H9 (cell line): ENCODE results near the gene RASSF9. TPM values are rescaled to one million over a fixed set of nuclear protein-coding genes. Genes with fewer than 3 reads are reported as not detected.

Source experiments
- DNase-seq: peaks from one replicate; pipeline ENCODE4 v3.0.0-alpha.2; 2017
- H2AFZ ChIP-seq: one replicate; pipeline ENCODE4 v1.6.1; 2013; ENCODE audit warnings: mild to moderate bottlenecking, low read length, control low read depth, moderate library complexity
- H2AK5ac ChIP-seq: 2 replicates; pipeline ENCODE4 v1.6.1; 2013; ENCODE audit warnings: low read length, control low read depth, mixed read lengths; ENCODE audit not compliant: insufficient read length
- H2BK120ac ChIP-seq: one replicate; pipeline ENCODE4 v1.6.1; 2013; ENCODE audit warnings: low read depth, mild to moderate bottlenecking, low read length, control low read depth, inconsistent platforms; ENCODE audit not compliant: poor library complexity, severe bottlenecking
- H2BK12ac ChIP-seq: 2 replicates; pipeline ENCODE4 v1.6.1; 2013; ENCODE audit warnings: low read length, control low read depth, mixed read lengths, low read depth; ENCODE audit not compliant: insufficient read length
- H2BK15ac ChIP-seq: 2 replicates; pipeline ENCODE4 v1.6.1; 2013; ENCODE audit warnings: low read depth, low read length, control low read depth
- H2BK20ac ChIP-seq: one replicate; pipeline ENCODE4 v1.6.1; 2013; ENCODE audit warnings: low read depth, mild to moderate bottlenecking, low read length, control low read depth, inconsistent platforms; ENCODE audit not compliant: poor library complexity, severe bottlenecking
- H2BK5ac ChIP-seq: 2 replicates; pipeline ENCODE4 v1.6.1; 2013; ENCODE audit warnings: low read length, control low read depth, mixed read lengths; ENCODE audit not compliant: insufficient read length
- H3K14ac ChIP-seq: 2 replicates; pipeline ENCODE4 v1.6.1; 2013; ENCODE audit warnings: low read length, control low read depth; ENCODE audit not compliant: insufficient read depth
- H3K18ac ChIP-seq: 2 replicates; pipeline ENCODE4 v1.6.1; 2013; ENCODE audit warnings: low read depth, mild to moderate bottlenecking, mixed read lengths, low read length, control low read depth; ENCODE audit not compliant: insufficient read length
- H3K23ac ChIP-seq: 2 replicates; pipeline ENCODE4 v1.6.1; 2013; ENCODE audit warnings: low read length, control low read depth, mixed read lengths, low read depth; ENCODE audit not compliant: insufficient read length
- H3K23me2 ChIP-seq: 2 replicates; pipeline ENCODE4 v1.6.1; 2013; ENCODE audit warnings: low read depth, mild to moderate bottlenecking, mixed read lengths, low read length, control low read depth; ENCODE audit not compliant: insufficient read length, poor library complexity, severe bottlenecking
- H3K27ac ChIP-seq: 2 replicates; pipeline ENCODE4 v1.5.1; 2013; ENCODE audit warnings: low read length, control low read depth, mixed read lengths, low read depth; ENCODE audit not compliant: insufficient read length
- H3K27me3 ChIP-seq: 2 replicates; pipeline ENCODE4 v1.6.1; 2013; ENCODE audit warnings: low read length, control low read depth, inconsistent platforms; ENCODE audit not compliant: insufficient read depth
- H3K4ac ChIP-seq: 2 replicates; pipeline ENCODE4 v1.6.1; 2013; ENCODE audit warnings: low read depth, mild to moderate bottlenecking, control low read depth, inconsistent platforms, low read length, moderate library complexity
- H3K4me1 ChIP-seq: 2 replicates; pipeline ENCODE4 v1.6.1; 2013; ENCODE audit warnings: low read length, control low read depth, inconsistent platforms; ENCODE audit not compliant: insufficient read depth
- H3K4me2 ChIP-seq: 2 replicates; pipeline ENCODE4 v1.6.1; 2013; ENCODE audit warnings: low read length, control low read depth, mixed read lengths; ENCODE audit not compliant: insufficient read length, insufficient read depth
- H3K56ac ChIP-seq: 2 replicates; pipeline ENCODE4 v1.6.1; 2013; ENCODE audit warnings: low read depth, mild to moderate bottlenecking, mixed read lengths, low read length, control low read depth; ENCODE audit not compliant: insufficient read length
- H3K79me1 ChIP-seq: 2 replicates; pipeline ENCODE4 v1.6.1; 2013; ENCODE audit warnings: low read depth, mild to moderate bottlenecking, moderate library complexity, low read length, control low read depth, inconsistent platforms; ENCODE audit not compliant: insufficient read depth, poor library complexity, severe bottlenecking
- H3K79me2 ChIP-seq: 2 replicates; pipeline ENCODE4 v1.6.1; 2013; ENCODE audit warnings: low read length, control low read depth, inconsistent platforms; ENCODE audit not compliant: insufficient read depth
- H3K9ac ChIP-seq: 2 replicates; pipeline ENCODE4 v1.6.1; 2013; ENCODE audit warnings: low read length, control low read depth, mixed read lengths; ENCODE audit not compliant: insufficient read length; ENCODE audit errors: extremely low read depth
- H3K9me3 ChIP-seq: one replicate; pipeline ENCODE4 v1.6.1; 2013; ENCODE audit warnings: low read depth, low read length, inconsistent platforms; ENCODE audit not compliant: control insufficient read depth
- H3T11ph ChIP-seq: one replicate; pipeline ENCODE4 v1.6.1; 2013; ENCODE audit warnings: mild to moderate bottlenecking, low read length, control low read depth, inconsistent platforms
- H4K20me1 ChIP-seq: one replicate; pipeline ENCODE4 v1.6.1; 2013; ENCODE audit not compliant: control insufficient read depth, insufficient read length, insufficient read depth
- H4K5ac ChIP-seq: 2 replicates; pipeline ENCODE4 v1.6.1; 2013; ENCODE audit warnings: low read depth, mild to moderate bottlenecking, mixed read lengths, low read length, control low read depth; ENCODE audit not compliant: insufficient read length
- H4K8ac ChIP-seq: replicated peaks from 2 replicates; pipeline ENCODE4 v1.6.1; 2013; ENCODE audit warnings: low read length, control low read depth, mixed read lengths, low read depth; ENCODE audit not compliant: insufficient read length
- H4K91ac ChIP-seq: 2 replicates; pipeline ENCODE4 v1.6.1; 2013; ENCODE audit warnings: low read depth, mild to moderate bottlenecking, moderate library complexity, mixed read lengths, low read length, control low read depth; ENCODE audit not compliant: insufficient read length
- H3K27ac Mint-ChIP-seq, 3 experiments: 2 replicates in 2 of 3; 3 replicates in 1 of 3; pipeline ENCODE4 v1.8.0; 2020 to 2021; ENCODE audit warnings: mixed read lengths in 3 of 3, mild to moderate bottlenecking in 1 of 3, moderate library complexity in 1 of 3
- H3K27me3 Mint-ChIP-seq: 2 replicates; pipeline ENCODE4 v1.8.0; 2021; ENCODE audit warnings: low read depth, mild to moderate bottlenecking, moderate library complexity, mixed read lengths
- H3K36me3 Mint-ChIP-seq, 3 experiments: 2 replicates in 2 of 3; 3 replicates in 1 of 3; pipeline ENCODE4 v1.8.0; 2020 to 2021; ENCODE audit warnings: low read depth in 3 of 3, mixed read lengths in 3 of 3; ENCODE audit not compliant: insufficient read depth in 1 of 3
- H3K4me1 Mint-ChIP-seq, 2 experiments: 2 replicates each; pipeline ENCODE4 v1.8.0; 2020; ENCODE audit warnings: mixed read lengths in 2 of 2
- H3K4me3 Mint-ChIP-seq, 2 experiments: 2 replicates in 1 of 2; 3 replicates in 1 of 2; pipeline ENCODE4 v1.8.0; 2020 to 2021; ENCODE audit warnings: mild to moderate bottlenecking in 2 of 2, mixed read lengths in 2 of 2, moderate library complexity in 1 of 2
- H3K9me3 Mint-ChIP-seq, 2 experiments: 2 replicates in 1 of 2; 3 replicates in 1 of 2; pipeline ENCODE4 v1.8.0; 2020; ENCODE audit warnings: mild to moderate bottlenecking in 2 of 2, mixed read lengths in 2 of 2, moderate library complexity in 1 of 2
- WGBS: extraction: QIAGEN DNeasy Blood & Tissue Kit; methylation state at CpG from one replicate; pipeline ENCODE4 v1.1.7; 2013; ENCODE audit warnings: missing lambda C conversion rate, low lambda C conversion rate, mixed read lengths; ENCODE audit not compliant: insufficient read length; ENCODE audit errors: extremely low coverage; 5-methylcytosine and 5-hydroxymethylcytosine counted together
- total RNA-seq: library from RNA; stranded (reverse); gene quantifications from 2 replicates; pipeline ENCODE4 v1.2.1, GENCODE V29; 2021
- TF ChIP-seq, protein P1 (sequence below): fragments of 200-600 bp; sonication (generic); conservative IDR thresholded peaks from 3 replicates; pipeline ENCODE4 v1.8.0; 2021; ENCODE audit warnings: antibody characterized with exemption, mild to moderate bottlenecking

The RASSF9 gene
- total RNA-seq, 1 experiment from 2014 or later = 0.04 TPM

DNA sequence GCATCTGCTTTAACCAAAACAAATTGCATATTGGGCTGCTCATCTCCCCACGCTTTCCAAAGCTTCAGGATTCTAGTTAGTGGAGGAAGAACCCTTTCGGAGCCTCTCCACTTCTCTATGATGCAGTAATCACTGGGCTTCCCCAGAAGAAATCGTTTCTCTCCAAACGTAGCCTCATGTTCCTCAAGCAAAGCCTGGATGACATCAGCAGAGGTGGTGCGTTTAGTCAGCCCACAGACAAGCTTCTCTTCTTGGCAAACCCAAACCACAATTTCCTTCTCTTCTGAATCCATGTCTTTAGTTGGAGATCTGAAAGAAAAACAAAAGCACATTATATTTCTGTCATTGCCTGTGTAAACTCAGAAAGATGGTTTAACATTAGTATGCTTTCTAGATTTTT, 30.6 kb downstream of the RASSF9 start:
- Histone ChIP-seq H3K9ac (no peak overlapping the region), H2BK12ac (no peak overlapping the region), H3K27ac (no peak overlapping the region), H4K20me1 (no peaks in the 10 kb centered on the region), H3K4ac (no peak overlapping the region), H2AK5ac (no peak overlapping the region), H2BK5ac (no peak overlapping the region), H3K23ac (no peak overlapping the region), H4K91ac (no peak overlapping the region), H3K79me2 (no peaks in the 10 kb centered on the region), H3K23me2 (no peaks in the 10 kb centered on the region), H4K5ac (no peak overlapping the region), H2BK20ac (no peak overlapping the region), H3K9me3 (no peaks in the 10 kb centered on the region), H2BK15ac (no peak overlapping the region), H2BK120ac (no peak overlapping the region), H3K18ac (no peak overlapping the region), H3K4me2 (no peak overlapping the region), H3K56ac (no peak overlapping the region), H3K27me3 (no peaks in the 10 kb centered on the region), H2AFZ (no peak overlapping the region), H3K79me1 (no peaks in the 10 kb centered on the region), H4K8ac (no peak overlapping the region), H3T11ph (no peak overlapping the region), H3K14ac (no peak overlapping the region), H3K4me1 (no peaks in the 10 kb centered on the region)
- WGBS = no CpG with 5 or more reads among the region's 5 CpGs
- no peak for DNase-seq
- Mint-ChIP-seq H3K4me3 (no peak overlapping the region), H3K36me3 (no peaks in the 10 kb centered on the region), H3K9me3 (no peaks in the 10 kb centered on the region), H3K4me1 (no peaks in the 10 kb centered on the region), H3K27me3 (no peaks in the 10 kb centered on the region), H3K27ac (no peak overlapping the region; a peak in 1 of 7 replicates)
- TF ChIP-seq, protein P1, sequence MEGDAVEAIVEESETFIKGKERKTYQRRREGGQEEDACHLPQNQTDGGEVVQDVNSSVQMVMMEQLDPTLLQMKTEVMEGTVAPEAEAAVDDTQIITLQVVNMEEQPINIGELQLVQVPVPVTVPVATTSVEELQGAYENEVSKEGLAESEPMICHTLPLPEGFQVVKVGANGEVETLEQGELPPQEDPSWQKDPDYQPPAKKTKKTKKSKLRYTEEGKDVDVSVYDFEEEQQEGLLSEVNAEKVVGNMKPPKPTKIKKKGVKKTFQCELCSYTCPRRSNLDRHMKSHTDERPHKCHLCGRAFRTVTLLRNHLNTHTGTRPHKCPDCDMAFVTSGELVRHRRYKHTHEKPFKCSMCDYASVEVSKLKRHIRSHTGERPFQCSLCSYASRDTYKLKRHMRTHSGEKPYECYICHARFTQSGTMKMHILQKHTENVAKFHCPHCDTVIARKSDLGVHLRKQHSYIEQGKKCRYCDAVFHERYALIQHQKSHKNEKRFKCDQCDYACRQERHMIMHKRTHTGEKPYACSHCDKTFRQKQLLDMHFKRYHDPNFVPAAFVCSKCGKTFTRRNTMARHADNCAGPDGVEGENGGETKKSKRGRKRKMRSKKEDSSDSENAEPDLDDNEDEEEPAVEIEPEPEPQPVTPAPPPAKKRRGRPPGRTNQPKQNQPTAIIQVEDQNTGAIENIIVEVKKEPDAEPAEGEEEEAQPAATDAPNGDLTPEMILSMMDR = no peak
